HCT116 (cell line): Measurements from ENCODE around the gene DOCK3. TPM values are rescaled to one million over a fixed set of nuclear protein-coding genes. Genes with fewer than 3 reads are reported as not detected.

ENCODE experiments used
- ATAC-seq: fragments of 200-7000 bp; cut with Tn5 transposase; 2 replicates; pipeline ENCODE4 v1.9.1; 2020; ENCODE audit warnings: mild to moderate bottlenecking, moderate library complexity
- BruUV-seq: library from RNA; stranded (reverse); fragments of 400-500 nt; replicated peaks from 2 replicates; lab custom pipeline; 2021; lab: Mats Ljungman, UMichigan
- CTCF ChIA-PET: fragments of 300-600 bp; sonication (Branson Sonifier 250); formaldehyde crosslinking; loops from one replicate; lab custom pipeline; 2021; ENCODE audit warnings: antibody characterized with exemption; lab: Charles Lee
- POLR2A ChIA-PET: fragments of 300-600, 350-600 bp; sonication (Branson Sonifier 250); formaldehyde crosslinking; loops from one replicate; lab custom pipeline; 2021; ENCODE audit warnings: antibody characterized with exemption; lab: Charles Lee
- RAD21 ChIA-PET, 2 experiments: fragments of 300-600 bp; sonication (Branson Sonifier 250); formaldehyde crosslinking; loops; one replicate each; lab custom pipeline; 2023; ENCODE audit warnings: low total read pairs in 2 of 2; ENCODE audit not compliant: uncharacterized antibody in 2 of 2, unreplicated experiment in 2 of 2, low non-redundant PET in 1 of 2; lab: Charles Lee
- DNase-seq: peaks from one replicate; pipeline ENCODE4 v3.0.0-alpha.2; 2010; ENCODE audit warnings: low read depth, low spot score
- H2AFZ ChIP-seq: fragments of 200-600 bp; shearing (Covaris generic), sonication (generic); 2 replicates; pipeline ENCODE4 v1.6.1; 2017; ENCODE audit warnings: low read depth, mixed run types, mixed read lengths, antibody characterized with exemption, low read length; ENCODE audit not compliant: poor library complexity, severe bottlenecking
- H3K27ac ChIP-seq: 2 replicates; pipeline ENCODE4 v1.5.1; 2012; ENCODE audit warnings: low read depth, low read length
- H3K27me3 ChIP-seq: fragments of 200-600 bp; sonication (generic); 2 replicates; pipeline ENCODE4 v1.6.1; 2016; ENCODE audit warnings: mixed run types, low read length, mixed read lengths; ENCODE audit not compliant: insufficient read depth
- H3K36me3 ChIP-seq, 2 experiments: fragments of 200-500 bp in 1 of 2; fragments of 200-600 bp in 1 of 2; sonication (Bioruptor generic) in 1 of 2; sonication (generic) in 1 of 2; 2 replicates each; pipeline versions ENCODE4 v1.5.1 to v1.6.1; 2014 to 2016; ENCODE audit warnings: low read length in 2 of 2, inconsistent platforms in 1 of 2, mixed read lengths in 1 of 2, mixed run types in 1 of 2; ENCODE audit not compliant: insufficient read depth in 2 of 2, control insufficient read depth in 1 of 2
- H3K4me1 ChIP-seq, 2 experiments: fragments of 200-600 bp in 1 of 2; sonication (generic) in 1 of 2; 2 replicates each; pipeline versions ENCODE4 v1.5.1 to v1.6.1; 2012 to 2017; ENCODE audit warnings: low read length in 2 of 2, inconsistent platforms in 1 of 2, mild to moderate bottlenecking in 1 of 2, mixed read lengths in 1 of 2, mixed run types in 1 of 2, moderate library complexity in 1 of 2; ENCODE audit not compliant: insufficient read depth in 2 of 2, control insufficient read depth in 1 of 2
- H3K4me2 ChIP-seq: fragments of 200-600 bp; sonication (generic); 2 replicates; pipeline ENCODE4 v1.6.1; 2017; ENCODE audit warnings: mixed run types, low read length, mixed read lengths
- H3K4me3 ChIP-seq, 2 experiments: fragments of 200-600 bp in 1 of 2; sonication (generic) in 1 of 2; replicated peaks in 1 of 2; 2 replicates each; pipeline ENCODE4 v1.5.1; 2011 to 2016; ENCODE audit warnings: low read length in 2 of 2, control low read depth in 1 of 2, low read depth in 1 of 2, mild to moderate bottlenecking in 1 of 2, mixed read lengths in 1 of 2, mixed run types in 1 of 2
- H3K79me2 ChIP-seq: fragments of 200-600 bp; sonication (generic); 2 replicates; pipeline ENCODE4 v1.6.1; 2017; ENCODE audit warnings: mild to moderate bottlenecking, mixed run types, low read length, moderate library complexity, mixed read lengths; ENCODE audit not compliant: insufficient read depth
- H3K9ac ChIP-seq: fragments of 200-600 bp; sonication (generic); 2 replicates; pipeline ENCODE4 v1.6.1; 2016; ENCODE audit warnings: low read length, mixed read lengths
- H3K9me2 ChIP-seq: fragments of 200-600 bp; sonication (generic), shearing (Covaris generic); 2 replicates; pipeline ENCODE4 v1.6.1; 2017; ENCODE audit warnings: mixed run types, mild to moderate bottlenecking, moderate library complexity; ENCODE audit not compliant: insufficient read depth
- H3K9me3 ChIP-seq, 2 experiments: fragments of 200-500 bp in 1 of 2; fragments of 200-600 bp in 1 of 2; sonication (Bioruptor generic) in 1 of 2; sonication (generic) in 1 of 2; 2 replicates each; pipeline ENCODE4 v1.6.1; 2014 to 2017; ENCODE audit warnings: low read length in 2 of 2, mixed read lengths in 2 of 2, inconsistent platforms in 1 of 2, low read depth in 1 of 2, mild to moderate bottlenecking in 1 of 2, mixed run types in 1 of 2, moderate library complexity in 1 of 2; ENCODE audit not compliant: control insufficient read depth in 1 of 2, insufficient read depth in 1 of 2
- H4K20me1 ChIP-seq: fragments of 200-600 bp; sonication (generic), shearing (Covaris generic); 2 replicates; pipeline ENCODE4 v1.6.1; 2017; ENCODE audit warnings: mixed run types, mild to moderate bottlenecking, moderate library complexity; ENCODE audit not compliant: insufficient read depth
- ATF3 ChIP-seq: IDR thresholded peaks from 2 replicates; pipeline ENCODE4 v1.6.1; 2012
- CBX3 ChIP-seq: IDR thresholded peaks from 2 replicates; pipeline ENCODE4 v1.6.1; 2012; ENCODE audit warnings: low read depth
- CEBPB ChIP-seq: IDR thresholded peaks from 2 replicates; pipeline ENCODE4 v1.6.1; 2012; ENCODE audit warnings: low read depth
- EZH2phosphoT487 ChIP-seq: fragments of 200-600 bp; IDR thresholded peaks from 2 replicates; pipeline ENCODE4 v1.6.1; 2018; ENCODE audit warnings: antibody characterized with exemption, borderline replicate concordance
- POLR2A ChIP-seq: IDR thresholded peaks from 2 replicates; pipeline ENCODE4 v1.7.0; 2011; ENCODE audit warnings: borderline replicate concordance; ENCODE audit not compliant: insufficient read depth, insufficient read length; ENCODE audit errors: extremely low read depth
- POLR2AphosphoS5 ChIP-seq: IDR thresholded peaks from 2 replicates; pipeline ENCODE4 v1.6.1; 2011; ENCODE audit warnings: mild to moderate bottlenecking, low read depth, low read length, moderate library complexity
- SIN3A ChIP-seq: IDR thresholded peaks from 2 replicates; pipeline ENCODE4 v1.6.1; 2012; ENCODE audit warnings: low read depth
- SP1 ChIP-seq: IDR thresholded peaks from 2 replicates; pipeline ENCODE4 v1.6.1; 2012; ENCODE audit warnings: low read depth
- SRF ChIP-seq: IDR thresholded peaks from 2 replicates; pipeline ENCODE4 v1.6.1; 2012; ENCODE audit warnings: low read depth
- TCF7L2 ChIP-seq: IDR thresholded peaks from 2 replicates; pipeline ENCODE4 v1.7.0; 2011; ENCODE audit warnings: borderline replicate concordance, inconsistent platforms; ENCODE audit not compliant: insufficient read depth, insufficient read length; ENCODE audit errors: extremely low read depth
- YY1 ChIP-seq: IDR thresholded peaks from 2 replicates; pipeline ENCODE4 v1.6.1; 2011; ENCODE audit warnings: low read length, low read depth, moderate library complexity, mild to moderate bottlenecking; ENCODE audit not compliant: insufficient replicate concordance; ENCODE audit errors: extremely low read depth
- ZBTB33 ChIP-seq: IDR thresholded peaks from 2 replicates; pipeline ENCODE4 v1.6.1; 2011; ENCODE audit warnings: mild to moderate bottlenecking, low read length, moderate library complexity; ENCODE audit not compliant: insufficient replicate concordance; ENCODE audit errors: extremely low read depth
- ZFX ChIP-seq: fragments of 450-650 bp; IDR thresholded peaks from 2 replicates; pipeline ENCODE4 v1.6.1; 2017
- intact Hi-C: fragments of 100-400 bp; cut with micrococcal nuclease; formaldehyde crosslinking; loops from 2 replicates; pipeline ENCODE4 v1.10.0; 2022
- total RNA-seq: library from RNA; stranded (reverse); gene quantifications from one replicate; pipeline ENCODE4 v1.2.1, GENCODE V29; 2021; ENCODE audit not compliant: unreplicated experiment
- TF ChIP-seq, protein P1 (sequence below): IDR thresholded peaks from 2 replicates; pipeline ENCODE4 v1.6.1; 2012
- TF ChIP-seq, protein P2 (sequence below), 3 experiments: fragments of 200-600 bp in 1 of 3; sonication (generic) in 1 of 3; IDR thresholded peaks in 2 of 3; conservative IDR thresholded peaks in 1 of 3; 2 replicates each; pipeline ENCODE4 v1.5.1; 2012 to 2017; ENCODE audit warnings: low read depth in 2 of 3, low read length in 2 of 3, antibody characterized with exemption in 1 of 3, borderline replicate concordance in 1 of 3, control low read depth in 1 of 3, mild to moderate bottlenecking in 1 of 3, mixed read lengths in 1 of 3, mixed run types in 1 of 3, moderate library complexity in 1 of 3; ENCODE audit not compliant: insufficient read depth in 1 of 3

DOCK3 gene
- total RNA-seq, 1 experiment from 2014 or later: 4.2 TPM

GRCh38 chr3:51426921-51427320 is 752.2 kb downstream of the DOCK3 start (continued):
- no peak for TF ChIP-seq ZBTB33
- TF ChIP-seq SIN3A: no peak
- TF ChIP-seq SRF: no peak
- no peak for TF ChIP-seq POLR2AphosphoS5

DNA sequence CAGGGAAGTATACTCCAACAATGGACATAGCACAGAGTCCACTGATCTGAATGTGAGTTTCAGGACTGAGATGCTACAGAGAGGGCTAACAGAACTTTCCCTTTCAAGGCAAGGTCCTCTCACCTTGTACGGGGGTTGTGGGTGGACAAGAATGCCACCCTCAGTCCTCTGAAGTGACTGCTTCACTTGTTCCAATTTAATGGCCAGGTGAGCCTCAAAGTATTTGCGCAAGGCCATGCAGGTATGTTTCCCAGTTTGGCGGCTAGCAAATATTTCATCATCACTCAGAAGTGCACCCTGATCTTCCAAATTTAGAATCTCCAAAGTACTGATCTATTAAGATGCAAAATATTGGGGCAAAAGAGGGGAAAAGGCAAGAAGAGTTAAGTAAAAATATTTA is 754.4 kb downstream of the DOCK3 start:
- BruUV-seq: no TSS peak
- no peaks in the 10 kb centered on the region for H3K9me2 ChIP-seq
- H4K20me1 ChIP-seq: no peaks in the 10 kb centered on the region; the same call in 1 of the 2 replicates
- RAD21 ChIA-PET: no interaction called here
- DNase-seq: no peak
- H3K79me2 ChIP-seq: peaks cover 6% of the 10 kb centered on the region
- H3K4me3 ChIP-seq: no peak overlapping the region
- POLR2A ChIA-PET: no interaction called here
- peaks cover 14 to 15% of the 10 kb centered on the region in 2 experiments; a peak in 3 of 4 replicates for H3K36me3 ChIP-seq
- intact Hi-C loops: no loop called here
- no peak overlapping the region for H3K9ac ChIP-seq
- H3K27ac ChIP-seq: no peak overlapping the region
- H3K4me2 ChIP-seq: no peak overlapping the region
- TF ChIP-seq CEBPB (no peak), SP1 (no peak), EZH2phosphoT487 (no peak), POLR2A (no peak), CBX3 (no peak), ATF3 (no peak), TCF7L2 (no peak), POLR2AphosphoS5 (no peak), YY1 (no peak), ZFX (no peak)
- TF ChIP-seq, protein P1, sequence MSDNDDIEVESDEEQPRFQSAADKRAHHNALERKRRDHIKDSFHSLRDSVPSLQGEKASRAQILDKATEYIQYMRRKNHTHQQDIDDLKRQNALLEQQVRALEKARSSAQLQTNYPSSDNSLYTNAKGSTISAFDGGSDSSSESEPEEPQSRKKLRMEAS: no peak
- TF ChIP-seq, protein P2, sequence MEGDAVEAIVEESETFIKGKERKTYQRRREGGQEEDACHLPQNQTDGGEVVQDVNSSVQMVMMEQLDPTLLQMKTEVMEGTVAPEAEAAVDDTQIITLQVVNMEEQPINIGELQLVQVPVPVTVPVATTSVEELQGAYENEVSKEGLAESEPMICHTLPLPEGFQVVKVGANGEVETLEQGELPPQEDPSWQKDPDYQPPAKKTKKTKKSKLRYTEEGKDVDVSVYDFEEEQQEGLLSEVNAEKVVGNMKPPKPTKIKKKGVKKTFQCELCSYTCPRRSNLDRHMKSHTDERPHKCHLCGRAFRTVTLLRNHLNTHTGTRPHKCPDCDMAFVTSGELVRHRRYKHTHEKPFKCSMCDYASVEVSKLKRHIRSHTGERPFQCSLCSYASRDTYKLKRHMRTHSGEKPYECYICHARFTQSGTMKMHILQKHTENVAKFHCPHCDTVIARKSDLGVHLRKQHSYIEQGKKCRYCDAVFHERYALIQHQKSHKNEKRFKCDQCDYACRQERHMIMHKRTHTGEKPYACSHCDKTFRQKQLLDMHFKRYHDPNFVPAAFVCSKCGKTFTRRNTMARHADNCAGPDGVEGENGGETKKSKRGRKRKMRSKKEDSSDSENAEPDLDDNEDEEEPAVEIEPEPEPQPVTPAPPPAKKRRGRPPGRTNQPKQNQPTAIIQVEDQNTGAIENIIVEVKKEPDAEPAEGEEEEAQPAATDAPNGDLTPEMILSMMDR (IDR thresholded peaks at IDR 0.05 in 2 of 3, conservative IDR thresholded peaks at IDR 0.05 in 1 of 3; ENCODE audit: borderline replicate concordance in 1 of 3, insufficient read depth in 1 of 3, low read depth in 2 of 3, low read length in 2 of 3): no peak
- H3K27me3 ChIP-seq: no peaks in the 10 kb centered on the region
- CTCF ChIA-PET: no interaction called here
- ATAC-seq: no peak
- H3K9me3 ChIP-seq: no peaks in the 10 kb centered on the region
- H3K4me1 ChIP-seq: no peaks in the 10 kb centered on the region
- H2AFZ ChIP-seq: no peak overlapping the region
